Esophagus muscularis mucosa (tissue), 4 donors: ENCODE results near the gene FZD1. TPM values are rescaled to one million over a fixed set of nuclear protein-coding genes. Genes with fewer than 3 reads are reported as not detected.

Experiments used
- DNase-seq: peaks from one replicate; pipeline ENCODE4 v3.0.0-alpha.2; 2017; ENCODE audit errors: extremely low spot score
- H3K27ac ChIP-seq, 4 donors: fragments of 200-600 bp; sonication (generic); replicated peaks in 1 of 4; 1 replicate in 3 of 4; 2 replicates in 1 of 4; pipeline ENCODE4 v1.5.1; 2016 to 2019; ENCODE audit warnings: mild to moderate bottlenecking in 1 of 4
- H3K27me3 ChIP-seq, 4 donors: fragments of 200-600 bp; sonication (generic); one replicate each; pipeline versions ENCODE4 v1.5.1 to v1.6.0; 2016 to 2019
- H3K36me3 ChIP-seq, 4 donors: fragments of 200-600 bp; sonication (generic); one replicate each; pipeline ENCODE4 v1.5.1; 2016 to 2019
- H3K4me1 ChIP-seq, 4 donors: fragments of 200-600 bp; sonication (generic); one replicate each; pipeline ENCODE4 v1.5.1; 2016 to 2019
- H3K4me3 ChIP-seq, 4 donors: fragments of 200-600 bp; sonication (generic); 1 replicate in 2 of 4; 2 replicates in 2 of 4; pipeline ENCODE4 v1.5.1; 2016 to 2019; ENCODE audit warnings: mild to moderate bottlenecking in 4 of 4, moderate library complexity in 1 of 4
- H3K9me3 ChIP-seq, 4 donors: fragments of 200-600 bp; sonication (generic); 1 replicate in 3 of 4; 2 replicates in 1 of 4; pipeline ENCODE4 v1.5.1; 2016 to 2019
- EP300 ChIP-seq: sonication (generic); formaldehyde crosslinking; IDR thresholded peaks from one replicate; pipeline ENCODE4 v1.6.1; 2017; ENCODE audit warnings: antibody characterized with exemption
- POLR2A ChIP-seq: fragments of 450-650 bp; IDR thresholded peaks from one replicate; pipeline ENCODE4 v1.6.1; 2017; ENCODE audit warnings: antibody characterized with exemption, moderate library complexity, mild to moderate bottlenecking, low read depth
- POLR2AphosphoS5 ChIP-seq, 2 donors: sonication (generic); formaldehyde crosslinking; IDR thresholded peaks; one replicate each; pipeline ENCODE4 v1.6.1; 2017; ENCODE audit warnings: antibody characterized with exemption in 2 of 2
- WGBS: methylation state at CpG from one replicate; pipeline ENCODE4 v1.1.5; 2018; 5-methylcytosine and 5-hydroxymethylcytosine counted together
- intact Hi-C: fragments of 100-400 bp; cut with DNase I; formaldehyde crosslinking; loops from one replicate; pipeline ENCODE4 v1.15.1; 2023
- total RNA-seq, 4 donors: library from RNA; depleted of rRNA; stranded (reverse); fragments of >200 nt; gene quantifications; one replicate each; pipeline versions ENCODE4 v1.1.0 to v1.2.1, GENCODE V29; 2016
- TF ChIP-seq, protein P1 (sequence below), 3 experiments: fragments of 200-600 bp in 2 of 3; fragments of 450-650 bp in 1 of 3; sonication (generic) in 2 of 3; IDR thresholded peaks; one replicate each; pipeline ENCODE4 v1.5.1; 2017 to 2019; ENCODE audit warnings: antibody characterized with exemption in 3 of 3, mild to moderate bottlenecking in 2 of 3, moderate library complexity in 1 of 3

The FZD1 gene
- total RNA-seq, 4 donors from 2014 or later, result 12.0 to 22.2 (median 17.4) TPM

DNA sequence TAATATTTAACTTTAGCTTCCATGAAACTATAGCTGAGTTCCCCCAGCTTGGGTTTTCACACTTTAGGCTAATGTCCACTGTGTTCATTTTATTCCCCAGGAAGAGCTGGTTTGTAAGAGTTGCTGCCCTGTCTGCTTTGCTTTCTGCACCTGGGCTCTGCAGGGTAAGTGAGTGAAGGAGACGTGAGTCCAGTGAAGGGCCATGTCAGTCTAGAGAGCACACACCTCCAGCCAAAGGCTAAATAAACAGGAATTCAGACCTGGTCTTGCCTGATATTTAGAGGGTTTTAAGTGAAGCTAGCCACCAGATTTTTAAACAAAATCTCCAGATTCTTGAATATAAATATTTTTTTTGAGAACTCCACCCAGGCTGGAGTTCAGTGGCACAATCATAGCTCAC, 24.5 kb upstream of the FZD1 start:
- Histone ChIP-seq H3K27ac (peak overlapping the region in 1 of 4 donors; percentile 33), H3K4me1 (peaks cover 0 to 9% (median 8%) of the 10 kb centered on the region in 4 donors), H3K4me3 (no peak overlapping the region), H3K27me3 (no peaks in the 10 kb centered on the region), H3K9me3 (no peaks in the 10 kb centered on the region), H3K36me3 (no peaks in the 10 kb centered on the region)
- intact Hi-C loops, result no loop called here
- TF ChIP-seq, protein P1, sequence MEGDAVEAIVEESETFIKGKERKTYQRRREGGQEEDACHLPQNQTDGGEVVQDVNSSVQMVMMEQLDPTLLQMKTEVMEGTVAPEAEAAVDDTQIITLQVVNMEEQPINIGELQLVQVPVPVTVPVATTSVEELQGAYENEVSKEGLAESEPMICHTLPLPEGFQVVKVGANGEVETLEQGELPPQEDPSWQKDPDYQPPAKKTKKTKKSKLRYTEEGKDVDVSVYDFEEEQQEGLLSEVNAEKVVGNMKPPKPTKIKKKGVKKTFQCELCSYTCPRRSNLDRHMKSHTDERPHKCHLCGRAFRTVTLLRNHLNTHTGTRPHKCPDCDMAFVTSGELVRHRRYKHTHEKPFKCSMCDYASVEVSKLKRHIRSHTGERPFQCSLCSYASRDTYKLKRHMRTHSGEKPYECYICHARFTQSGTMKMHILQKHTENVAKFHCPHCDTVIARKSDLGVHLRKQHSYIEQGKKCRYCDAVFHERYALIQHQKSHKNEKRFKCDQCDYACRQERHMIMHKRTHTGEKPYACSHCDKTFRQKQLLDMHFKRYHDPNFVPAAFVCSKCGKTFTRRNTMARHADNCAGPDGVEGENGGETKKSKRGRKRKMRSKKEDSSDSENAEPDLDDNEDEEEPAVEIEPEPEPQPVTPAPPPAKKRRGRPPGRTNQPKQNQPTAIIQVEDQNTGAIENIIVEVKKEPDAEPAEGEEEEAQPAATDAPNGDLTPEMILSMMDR (IDR thresholded peaks at IDR 0.05), result no peak
- no peak for TF ChIP-seq EP300
- no peak for TF ChIP-seq POLR2AphosphoS5 (IDR thresholded peaks at IDR 0.05)
- TF ChIP-seq POLR2A, result no peak
- DNase-seq, result no peak
- WGBS, result 92% methylated on average over 1 of the region's 1 CpG

DNA sequence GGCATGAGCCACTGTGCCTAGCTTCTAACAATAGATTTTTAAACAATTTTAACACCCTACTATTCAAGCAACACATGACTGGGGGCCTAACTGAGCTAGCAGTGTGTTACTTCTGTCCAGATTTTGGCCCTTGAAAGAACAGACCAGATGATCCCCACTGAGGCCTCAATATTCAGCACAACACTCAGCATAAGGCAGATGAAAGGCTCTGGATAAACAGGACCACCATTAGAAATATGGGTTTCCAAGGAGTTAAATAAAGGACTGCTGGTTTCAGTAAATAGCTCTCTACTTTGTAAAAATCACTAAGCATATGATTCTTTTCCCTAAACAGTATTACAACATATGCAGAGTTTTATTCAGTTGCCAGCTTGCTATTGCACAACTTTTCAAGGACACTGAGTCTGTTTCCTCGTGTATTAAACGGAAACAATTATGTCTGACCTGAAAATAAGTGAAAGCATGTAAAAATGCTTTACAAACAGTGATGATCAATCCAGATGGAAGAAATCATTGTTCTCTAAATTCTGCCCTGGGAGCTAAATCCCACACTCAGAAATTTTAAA, 23.8 kb upstream of the FZD1 start:
- peak overlapping the region in 2 of 4 donors; percentile 24 to 33 for H3K27ac ChIP-seq
- 53% methylated on average over 2 of the region's 2 CpGs for WGBS

DNA sequence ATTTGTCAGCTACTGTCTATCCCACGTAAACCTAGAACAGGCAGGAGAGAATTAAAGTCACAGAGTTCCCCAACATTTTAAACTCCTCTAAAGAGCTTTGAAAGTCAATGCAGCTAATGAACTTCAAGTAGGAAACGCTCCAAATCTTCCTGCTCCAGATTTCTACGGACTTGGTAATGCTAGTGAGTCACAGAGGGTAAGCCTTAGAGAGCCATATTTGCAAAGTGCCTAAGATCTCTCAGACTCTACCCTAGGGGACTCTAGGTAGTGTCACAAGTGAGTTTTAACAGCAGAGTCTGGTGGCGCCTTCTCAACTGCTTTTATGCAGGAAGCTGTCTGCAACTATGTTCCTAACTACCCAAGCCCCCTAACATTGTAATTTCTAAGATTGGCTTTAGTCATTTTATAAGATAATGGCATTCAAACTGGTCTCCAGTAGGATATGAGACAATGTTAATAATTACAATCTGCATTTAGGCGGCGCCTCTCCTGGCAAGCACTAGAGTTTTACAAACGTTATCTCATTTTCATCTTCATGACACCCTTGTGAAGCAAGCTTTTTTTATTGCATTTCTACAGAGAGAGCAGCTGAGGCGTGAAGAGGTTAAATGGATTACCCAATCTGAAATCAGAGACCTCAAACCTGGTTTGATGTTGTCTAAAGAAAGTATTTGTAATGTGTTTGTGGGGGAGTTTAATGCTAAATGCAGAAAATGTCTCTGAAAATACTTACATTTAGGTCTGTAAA, 22.0 kb upstream of the FZD1 start:
- TF ChIP-seq POLR2AphosphoS5 (IDR thresholded peaks at IDR 0.05) (no peak), EP300 (no peak), POLR2A (no peak)
- TF ChIP-seq, protein P1 (IDR thresholded peaks at IDR 0.05), result no peak
- Histone ChIP-seq H3K4me1 (peaks cover 0 to 9% (median 8%) of the 10 kb centered on the region in 4 donors), H3K27me3 (no peaks in the 10 kb centered on the region), H3K36me3 (no peaks in the 10 kb centered on the region), H3K27ac (no peak overlapping the region), H3K9me3 (no peaks in the 10 kb centered on the region), H3K4me3 (no peak overlapping the region)
- intact Hi-C loops, result no loop called here
- WGBS, result 85% methylated on average over 8 of the region's 8 CpGs
- DNase-seq, result no peak

More for the DNA sequence above, 23.8 kb upstream of the FZD1 start:
- TF ChIP-seq EP300 (no peak), POLR2AphosphoS5 (IDR thresholded peaks at IDR 0.05) (no peak), POLR2A (no peak)
- TF ChIP-seq, protein P1 (IDR thresholded peaks at IDR 0.05), result no peak
- DNase-seq, result no peak
- intact Hi-C loops, result no loop called here
- H3K9me3 ChIP-seq, result no peaks in the 10 kb centered on the region
- H3K27me3 ChIP-seq, result no peaks in the 10 kb centered on the region
- no peaks in the 10 kb centered on the region for H3K36me3 ChIP-seq
- H3K4me1 ChIP-seq, result peaks cover 0 to 9% (median 8%) of the 10 kb centered on the region in 4 donors
- H3K4me3 ChIP-seq, result no peak overlapping the region

DNA sequence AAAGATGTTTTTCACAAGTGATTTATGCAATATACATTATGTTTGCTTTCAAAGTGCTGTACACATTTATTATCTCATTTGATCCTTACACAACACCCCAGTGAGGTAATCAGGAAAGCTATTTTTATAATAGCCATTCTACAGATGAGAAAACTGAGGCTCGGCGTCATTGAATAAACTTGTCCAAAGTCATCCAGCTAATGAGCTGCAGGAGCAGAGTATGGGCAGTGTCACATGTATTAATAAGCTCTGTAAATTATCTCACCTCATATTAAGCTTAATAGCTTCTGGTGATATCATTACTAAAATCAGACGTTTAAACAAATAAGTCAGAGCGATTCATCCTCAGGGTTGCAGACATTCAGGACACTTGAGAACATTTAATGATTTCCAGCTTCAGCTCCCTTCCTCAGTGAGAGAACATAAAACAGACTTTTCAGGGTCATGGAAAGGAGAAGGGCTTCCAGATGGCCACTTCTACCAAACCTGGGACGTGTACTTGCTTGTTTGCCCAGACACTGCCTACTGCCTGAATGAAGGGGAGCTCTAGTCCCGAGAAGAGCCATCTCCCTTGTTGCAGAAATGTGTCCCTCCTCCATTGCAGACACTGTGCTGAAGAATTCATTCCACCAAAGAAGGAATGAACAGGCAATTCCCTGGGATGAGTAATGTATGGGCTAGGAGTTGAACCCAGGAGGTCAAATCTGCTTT, 20.5 kb upstream of the FZD1 start:
- TF ChIP-seq, protein P1 (IDR thresholded peaks at IDR 0.05), result no peak
- TF ChIP-seq POLR2AphosphoS5 (IDR thresholded peaks at IDR 0.05) (no peak), EP300 (no peak), POLR2A (no peak)
- Histone ChIP-seq H3K9me3 (no peaks in the 10 kb centered on the region), H3K36me3 (no peaks in the 10 kb centered on the region), H3K27me3 (no peaks in the 10 kb centered on the region), H3K4me3 (no peak overlapping the region), H3K27ac (no peak overlapping the region), H3K4me1 (peaks cover 0 to 9% (median 8%) of the 10 kb centered on the region in 4 donors)
- intact Hi-C loops, result no loop called here
- no peak for DNase-seq
- WGBS, result 84% methylated on average over 6 of the region's 6 CpGs
